GM23248 (cell line): ENCODE data around the gene IFT122. TPM values are rescaled to one million over a fixed set of nuclear protein-coding genes. Genes with fewer than 3 reads are reported as not detected.

Experiments used
- DNase-seq: peaks from one replicate; pipeline ENCODE4 v3.0.0-alpha.2; 2015
- H2AFZ ChIP-seq: fragments of 200-600 bp; sonication (generic); 2 replicates; pipeline ENCODE4 v1.6.1; 2016; ENCODE audit warnings: antibody characterized with exemption
- H3F3A ChIP-seq: fragments of 200-600 bp; sonication (generic); 2 replicates; pipeline ENCODE4 v1.6.1; 2016; ENCODE audit warnings: mild to moderate bottlenecking, antibody characterized with exemption, mixed run types; ENCODE audit not compliant: insufficient read depth
- H3K27ac ChIP-seq: fragments of 200-600 bp; sonication (generic); 2 replicates; pipeline ENCODE4 v1.5.1; 2016; ENCODE audit warnings: mild to moderate bottlenecking
- H3K27me3 ChIP-seq: fragments of 200-600 bp; sonication (generic); replicated peaks from 2 replicates; pipeline ENCODE4 v1.6.1; 2016; ENCODE audit warnings: mild to moderate bottlenecking; ENCODE audit not compliant: insufficient read depth
- H3K36me3 ChIP-seq: fragments of 200-600 bp; sonication (generic); 2 replicates; pipeline ENCODE4 v1.6.1; 2016; ENCODE audit warnings: low read depth, mild to moderate bottlenecking
- H3K4me1 ChIP-seq: fragments of 200-600 bp; sonication (generic); 2 replicates; pipeline ENCODE4 v1.6.1; 2016; ENCODE audit warnings: mild to moderate bottlenecking; ENCODE audit not compliant: insufficient read depth
- H3K4me2 ChIP-seq: fragments of 200-600 bp; sonication (generic); one replicate; pipeline ENCODE4 v1.6.1; 2016; ENCODE audit warnings: mild to moderate bottlenecking; ENCODE audit not compliant: unreplicated experiment
- H3K4me3 ChIP-seq: fragments of 200-600 bp; sonication (generic); 2 replicates; pipeline ENCODE4 v1.5.1; 2016; ENCODE audit warnings: mild to moderate bottlenecking
- H3K79me2 ChIP-seq: fragments of 200-600 bp; sonication (generic); 2 replicates; pipeline ENCODE4 v1.6.1; 2016; ENCODE audit warnings: mild to moderate bottlenecking; ENCODE audit not compliant: insufficient read depth
- H3K9ac ChIP-seq: fragments of 200-600 bp; sonication (generic); 2 replicates; pipeline ENCODE4 v1.6.1; 2016; ENCODE audit warnings: mild to moderate bottlenecking
- H3K9me2 ChIP-seq: fragments of 200-600 bp; sonication (generic); 2 replicates; pipeline ENCODE4 v1.6.1; 2016; ENCODE audit warnings: mixed run types, mild to moderate bottlenecking, moderate library complexity; ENCODE audit not compliant: insufficient read depth
- H3K9me3 ChIP-seq: fragments of 200-600 bp; sonication (generic); one replicate; pipeline ENCODE4 v1.6.1; 2017; ENCODE audit warnings: low read depth
- H4K20me1 ChIP-seq: fragments of 200-600 bp; sonication (generic); 2 replicates; pipeline ENCODE4 v1.6.0; 2016; ENCODE audit not compliant: insufficient read depth
- EZH2 ChIP-seq: fragments of 200-600 bp; sonication (generic); IDR thresholded peaks from 2 replicates; pipeline ENCODE4 v1.6.1; 2018; ENCODE audit warnings: antibody characterized with exemption, mild to moderate bottlenecking; ENCODE audit not compliant: insufficient read depth, poor library complexity, severe bottlenecking
- EZH2phosphoT487 ChIP-seq: fragments of 200-600 bp; sonication (generic); IDR thresholded peaks from 2 replicates; pipeline ENCODE4 v1.6.1; 2018; ENCODE audit warnings: antibody characterized with exemption, moderate library complexity, mild to moderate bottlenecking, low read depth; ENCODE audit not compliant: insufficient read depth
- WGBS, 2 experiments: methylation state at CpG; one replicate each; pipeline ENCODE4 v1.1.6; 2015 to 2017; ENCODE audit warnings: low lambda C conversion rate in 2 of 2, low coverage in 1 of 2; ENCODE audit errors: missing lambda C conversion rate in 2 of 2; 5-methylcytosine and 5-hydroxymethylcytosine counted together
- in situ Hi-C: fragments of 300-500 bp; cut with MboI; formaldehyde crosslinking; loops from 2 replicates; pipeline ENCODE4 v1.15.0; 2020
- polyA plus RNA-seq: library from polyadenylated mRNA; unstranded; fragments of >200 nt; fragmentation: Nextera tagmentation; extraction: Ambion mirVana; gene quantifications from 2 replicates; pipeline ENCODE4 v1.2.1, GENCODE V29; 2016
- total RNA-seq: library from RNA; depleted of rRNA; stranded (reverse); fragments of >200 nt; shearing (Covaris generic); gene quantifications from 2 replicates; pipeline ENCODE4 v1.2.3, GENCODE V29; 2014

Gene IFT122
- total and polyA plus RNA-seq, 2 experiments from 2014 or later, result 16.1 to 16.3 TPM

DNA sequence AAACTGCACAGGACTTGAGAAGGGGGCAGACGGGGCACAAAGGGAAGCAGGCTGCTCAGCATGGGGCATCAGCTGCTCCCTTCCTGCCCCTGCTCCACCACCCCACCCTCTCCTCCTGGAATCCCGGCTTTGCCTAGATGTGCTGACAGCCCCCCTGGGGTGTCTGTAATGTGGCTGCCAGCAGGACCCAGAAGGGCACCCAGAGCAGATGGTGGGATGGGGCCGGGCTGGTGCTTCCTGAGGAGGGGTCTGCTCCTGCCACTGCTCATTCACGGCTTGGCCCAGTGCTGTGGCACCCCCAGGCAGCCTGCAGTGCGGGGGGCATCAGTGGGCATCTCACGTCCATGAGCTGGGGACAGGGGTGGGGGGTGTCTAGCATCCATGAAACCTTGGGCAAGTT is 113.1 kb downstream of the IFT122 start:
- TF ChIP-seq EZH2 (no peak), EZH2phosphoT487 (no peak)
- Histone ChIP-seq H4K20me1 (no peaks in the 10 kb centered on the region), H3K9me2 (no peaks in the 10 kb centered on the region), H3K9ac (no peak overlapping the region), H3K4me2 (no peak overlapping the region), H3K4me3 (no peak overlapping the region), H3K27ac (no peak overlapping the region), H3K9me3 (no peaks in the 10 kb centered on the region), H3K4me1 (peaks cover 14% of the 10 kb centered on the region), H3K79me2 (no peaks in the 10 kb centered on the region), H3F3A (peaks cover 5% of the 10 kb centered on the region; the same call in 1 of the 2 replicates), H2AFZ (no peak overlapping the region), H3K27me3 (no peaks in the 10 kb centered on the region), H3K36me3 (peaks cover 4% of the 10 kb centered on the region; the same call in 1 of the 2 replicates)
- DNase-seq, result no peak
- in situ Hi-C loops, result no loop called here
- WGBS, 2 experiments, result 67 to 69% methylated on average over 5 to 6 of the region's 6 CpGs

- Histone ChIP-seq H3K27ac (no peak overlapping the region), H3K9me3 (no peaks in the 10 kb centered on the region), H3K36me3 (peaks cover 4% of the 10 kb centered on the region; the same call in 1 of the 2 replicates), H3K9me2 (no peaks in the 10 kb centered on the region), H3K79me2 (no peaks in the 10 kb centered on the region), H3K4me1 (peaks cover 19% of the 10 kb centered on the region), H3K27me3 (no peaks in the 10 kb centered on the region), H3K4me2 (no peak overlapping the region), H3F3A (peaks cover 9% of the 10 kb centered on the region; the same call in 1 of the 2 replicates), H4K20me1 (no peaks in the 10 kb centered on the region), H2AFZ (no peak overlapping the region), H3K9ac (no peak overlapping the region), H3K4me3 (no peak overlapping the region)
- DNase-seq, result no peak
- in situ Hi-C loops, result no loop called here
- TF ChIP-seq EZH2phosphoT487, result no peak
- TF ChIP-seq EZH2, result no peak
- WGBS, 2 experiments, result 85 to 91% methylated on average over 15 of the region's 15 CpGs
Measured at GRCh38 chr3:129553719-129554118, 113.7 kb downstream of the IFT122 start.

GRCh38 chr3:129554356-129555152 is 114.5 kb downstream of the IFT122 start:
- no peak for DNase-seq
- Histone ChIP-seq H3K27ac (no peak overlapping the region), H3K9ac (no peak overlapping the region)

DNA sequence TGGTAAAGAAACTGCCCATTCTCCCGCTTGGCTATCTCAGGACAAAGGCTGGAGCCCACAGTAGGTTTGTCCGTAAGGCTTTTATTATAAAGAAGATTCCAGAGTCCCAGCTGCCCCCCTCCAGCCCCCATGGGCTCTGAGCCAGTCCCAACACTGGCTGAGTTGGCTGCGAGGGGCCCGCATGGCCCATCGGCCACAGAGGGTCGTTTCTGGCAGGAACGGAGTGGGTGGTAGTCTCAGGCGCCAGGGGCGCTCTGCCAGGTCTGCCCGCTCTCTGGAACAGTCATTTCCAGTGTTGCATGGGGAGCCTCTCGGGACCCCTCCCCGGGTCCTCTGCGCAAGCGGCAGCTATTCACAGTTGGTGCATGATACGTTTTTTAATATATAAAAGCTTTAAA is 115.1 kb downstream of the IFT122 start:
- TF ChIP-seq EZH2phosphoT487 (no peak), EZH2 (no peak)
- WGBS, 2 experiments, result 83 to 87% methylated on average over 15 of the region's 15 CpGs
- no peak overlapping the region for H3K9ac ChIP-seq

More at GRCh38 chr3:129554356-129555152, 114.5 kb downstream of the IFT122 start:
- H3K4me1 ChIP-seq, result peaks cover 23% of the 10 kb centered on the region
- no peak overlapping the region for H3K4me2 ChIP-seq
- no peaks in the 10 kb centered on the region for H3K9me2 ChIP-seq
- H3K27me3 ChIP-seq, result no peaks in the 10 kb centered on the region
- WGBS, 2 experiments, result 72% methylated on average over 13 of the region's 13 CpGs
- H4K20me1 ChIP-seq, result no peaks in the 10 kb centered on the region
- TF ChIP-seq EZH2 (no peak), EZH2phosphoT487 (no peak)
- in situ Hi-C loops, result no loop called here
- H3K36me3 ChIP-seq, result peaks cover 4% of the 10 kb centered on the region; the same call in 1 of the 2 replicates
- no peaks in the 10 kb centered on the region for H3K9me3 ChIP-seq
- no peak overlapping the region for H2AFZ ChIP-seq
- no peaks in the 10 kb centered on the region for H3K79me2 ChIP-seq
- peaks cover 17% of the 10 kb centered on the region; the same call in 1 of the 2 replicates for H3F3A ChIP-seq
- H3K4me3 ChIP-seq, result no peak overlapping the region

More for the DNA sequence above, 115.1 kb downstream of the IFT122 start:
- H3F3A ChIP-seq, result peaks cover 18% of the 10 kb centered on the region; the same call in 1 of the 2 replicates
- H3K4me1 ChIP-seq, result peaks cover 23% of the 10 kb centered on the region
- no peaks in the 10 kb centered on the region for H4K20me1 ChIP-seq
- no peak overlapping the region for H3K4me2 ChIP-seq
- H2AFZ ChIP-seq, result no peak overlapping the region
- in situ Hi-C loops, result no loop called here
- no peaks in the 10 kb centered on the region for H3K79me2 ChIP-seq
- no peaks in the 10 kb centered on the region for H3K27me3 ChIP-seq
- H3K9me3 ChIP-seq, result no peaks in the 10 kb centered on the region
- H3K9me2 ChIP-seq, result no peaks in the 10 kb centered on the region
- no peak for DNase-seq
- H3K4me3 ChIP-seq, result no peak overlapping the region
- H3K36me3 ChIP-seq, result peaks cover 4% of the 10 kb centered on the region; the same call in 1 of the 2 replicates
- H3K27ac ChIP-seq, result no peak overlapping the region
